Body of pancreas (tissue), 4 donors: ENCODE results near the gene SLC6A17. TPM values are rescaled to one million over a fixed set of nuclear protein-coding genes. Genes with fewer than 3 reads are reported as not detected.

Experiments
- ATAC-seq: fragments of 150-250 bp; one replicate; pipeline ENCODE4 v1.9.1; 2016
- DNase-seq, 4 donors: peaks; one replicate each; pipeline ENCODE4 v3.0.0-alpha.2; 2019
- H3K27ac ChIP-seq, 4 donors: fragments of 200-600 bp; sonication (generic); 1 replicate in 3 of 4; 2 replicates in 1 of 4; pipeline versions ENCODE4 v1.5.1 to v1.6.1; 2016 to 2019; ENCODE audit warnings: mild to moderate bottlenecking in 1 of 4, mixed read lengths in 1 of 4, moderate library complexity in 1 of 4
- H3K27me3 ChIP-seq, 2 donors: fragments of 200-600 bp; sonication (generic); one replicate each; pipeline ENCODE4 v1.6.0; 2016; ENCODE audit warnings: mild to moderate bottlenecking in 1 of 2
- H3K36me3 ChIP-seq, 2 donors: fragments of 200-600 bp; sonication (generic); replicated peaks in 1 of 2; 2 replicates each; pipeline ENCODE4 v1.5.1; 2016; ENCODE audit warnings: low read depth in 2 of 2; ENCODE audit not compliant: insufficient read depth in 1 of 2
- H3K4me1 ChIP-seq: fragments of 200-600 bp; sonication (generic); one replicate; pipeline ENCODE4 v1.6.0; 2016
- H3K4me3 ChIP-seq, 2 donors: fragments of 200-600 bp; sonication (generic); 1 replicate in 1 of 2; 2 replicates in 1 of 2; pipeline ENCODE4 v1.5.1; 2016 to 2019
- H3K9me3 ChIP-seq, 3 donors: fragments of 200-600 bp; sonication (generic); 1 replicate in 2 of 3; 2 replicates in 1 of 3; pipeline ENCODE4 v1.5.1; 2016
- POLR2A ChIP-seq, 3 donors: fragments of 450-650 bp; IDR thresholded peaks; one replicate each; pipeline ENCODE4 v1.6.1; 2016; ENCODE audit warnings: antibody characterized with exemption in 3 of 3, mild to moderate bottlenecking in 2 of 3
- WGBS, 2 donors: methylation state at CpG; one replicate each; pipeline ENCODE4 v1.1.5; 2017; 5-methylcytosine and 5-hydroxymethylcytosine counted together
- intact Hi-C: fragments of 100-400 bp; cut with DNase I; formaldehyde crosslinking; loops from one replicate; pipeline ENCODE4 v1.15.1; 2023
- total RNA-seq, 2 donors: library from RNA; depleted of rRNA; stranded (reverse); fragments of >200 nt; gene quantifications; one replicate each; pipeline ENCODE4 v1.1.0, GENCODE V29; 2016
- TF ChIP-seq, protein P1 (sequence below), 7 experiments: fragments of 450-650 bp in 4 of 7; fragments of 200-600 bp in 3 of 7; sonication (generic) in 3 of 7; IDR thresholded peaks; one replicate each; pipeline ENCODE4 v1.5.1; 2016 to 2019; ENCODE audit warnings: antibody characterized with exemption in 7 of 7

The SLC6A17 gene
- total RNA-seq, 2 donors from 2014 or later = 0.52 to 0.99 TPM

DNA sequence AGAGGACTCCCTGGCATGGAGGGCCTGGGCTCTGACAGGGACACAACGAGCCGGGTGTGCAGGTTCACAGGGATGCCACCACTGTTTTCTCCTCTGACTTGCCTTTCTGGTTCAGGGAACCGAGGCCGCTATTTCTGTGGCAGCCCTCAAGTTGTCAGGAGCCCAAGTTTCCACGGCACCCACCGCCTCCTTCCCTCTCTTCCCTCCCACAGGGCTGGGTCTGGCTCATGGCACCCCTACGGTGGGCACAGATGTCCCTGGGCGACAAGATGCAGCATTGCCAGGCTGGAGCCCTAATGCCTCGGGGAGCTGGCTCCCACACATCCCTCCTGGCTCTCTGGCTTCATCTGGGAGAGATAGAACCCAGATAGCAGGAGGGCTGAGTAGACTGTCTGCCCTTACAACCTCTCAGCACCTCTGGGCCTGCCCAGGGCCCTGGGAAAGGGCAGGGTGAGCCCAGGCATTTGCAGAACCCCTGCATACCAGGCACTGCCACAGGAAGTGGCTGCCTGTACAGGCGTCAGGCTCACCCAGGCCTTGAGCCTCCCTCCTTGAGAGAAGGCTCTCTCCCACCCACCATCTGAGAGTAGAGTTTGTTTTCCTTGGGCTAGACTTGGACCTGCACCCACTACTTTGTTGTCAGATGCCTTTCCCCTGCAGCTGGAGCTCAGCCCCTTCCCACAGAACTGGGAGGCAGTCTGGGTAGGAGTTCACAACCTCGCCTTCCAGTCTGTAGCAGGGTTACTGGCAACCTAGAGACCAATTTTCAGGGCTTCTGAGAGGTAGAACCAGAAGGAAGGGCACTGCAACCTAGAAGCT lies 80.3 kb downstream of the SLC6A17 start:
- DNase-seq (no peak), ATAC-seq (no peak)
- Histone ChIP-seq H3K4me1 (peaks cover 14% of the 10 kb centered on the region), H3K9me3 (no peaks in the 10 kb centered on the region), H3K27me3 (no peaks in the 10 kb centered on the region), H3K36me3 (no peaks in the 10 kb centered on the region), H3K27ac (no peak overlapping the region), H3K4me3 (no peak overlapping the region)
- intact Hi-C loops = no loop called here
- 88 to 94% methylated on average over 6 to 11 of the region's 11 CpGs for WGBS, 2 donors
- TF ChIP-seq, protein P1, sequence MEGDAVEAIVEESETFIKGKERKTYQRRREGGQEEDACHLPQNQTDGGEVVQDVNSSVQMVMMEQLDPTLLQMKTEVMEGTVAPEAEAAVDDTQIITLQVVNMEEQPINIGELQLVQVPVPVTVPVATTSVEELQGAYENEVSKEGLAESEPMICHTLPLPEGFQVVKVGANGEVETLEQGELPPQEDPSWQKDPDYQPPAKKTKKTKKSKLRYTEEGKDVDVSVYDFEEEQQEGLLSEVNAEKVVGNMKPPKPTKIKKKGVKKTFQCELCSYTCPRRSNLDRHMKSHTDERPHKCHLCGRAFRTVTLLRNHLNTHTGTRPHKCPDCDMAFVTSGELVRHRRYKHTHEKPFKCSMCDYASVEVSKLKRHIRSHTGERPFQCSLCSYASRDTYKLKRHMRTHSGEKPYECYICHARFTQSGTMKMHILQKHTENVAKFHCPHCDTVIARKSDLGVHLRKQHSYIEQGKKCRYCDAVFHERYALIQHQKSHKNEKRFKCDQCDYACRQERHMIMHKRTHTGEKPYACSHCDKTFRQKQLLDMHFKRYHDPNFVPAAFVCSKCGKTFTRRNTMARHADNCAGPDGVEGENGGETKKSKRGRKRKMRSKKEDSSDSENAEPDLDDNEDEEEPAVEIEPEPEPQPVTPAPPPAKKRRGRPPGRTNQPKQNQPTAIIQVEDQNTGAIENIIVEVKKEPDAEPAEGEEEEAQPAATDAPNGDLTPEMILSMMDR (IDR thresholded peaks at IDR 0.05) = no peak
- TF ChIP-seq POLR2A (IDR thresholded peaks at IDR 0.05) = no peak

DNA sequence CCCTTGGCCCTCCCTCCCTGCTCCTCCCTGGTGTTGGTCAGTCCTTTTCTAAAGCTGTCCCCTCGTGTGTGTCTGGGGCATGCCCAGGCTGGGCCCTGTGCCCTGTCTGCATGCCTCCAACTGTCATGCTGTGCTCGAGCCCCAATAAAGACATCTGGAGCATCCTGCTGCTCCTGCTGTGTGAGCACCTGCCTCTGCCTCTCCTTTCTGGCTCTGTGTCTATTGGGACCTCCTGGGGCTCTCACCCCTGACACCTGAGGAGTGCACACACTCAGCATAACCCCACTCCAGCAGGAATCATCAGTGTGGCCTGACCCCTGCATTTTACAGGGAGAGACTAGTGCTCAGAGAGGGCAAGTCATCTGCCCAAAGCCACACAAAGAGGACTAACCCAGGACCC lies 83.6 kb downstream of the SLC6A17 start:
- Histone ChIP-seq H3K27me3 (no peaks in the 10 kb centered on the region), H3K4me1 (peaks cover 23% of the 10 kb centered on the region), H3K9me3 (no peaks in the 10 kb centered on the region), H3K4me3 (no peak overlapping the region), H3K27ac (no peak overlapping the region), H3K36me3 (no peaks in the 10 kb centered on the region)
- no peak for DNase-seq
- ATAC-seq = no peak
- 71 to 83% methylated on average over 1 to 2 of the region's 2 CpGs for WGBS, 2 donors
- intact Hi-C loops = no loop called here
- no peak for TF ChIP-seq POLR2A (IDR thresholded peaks at IDR 0.05)
- TF ChIP-seq, protein P1 (IDR thresholded peaks at IDR 0.05) = no peak

DNA sequence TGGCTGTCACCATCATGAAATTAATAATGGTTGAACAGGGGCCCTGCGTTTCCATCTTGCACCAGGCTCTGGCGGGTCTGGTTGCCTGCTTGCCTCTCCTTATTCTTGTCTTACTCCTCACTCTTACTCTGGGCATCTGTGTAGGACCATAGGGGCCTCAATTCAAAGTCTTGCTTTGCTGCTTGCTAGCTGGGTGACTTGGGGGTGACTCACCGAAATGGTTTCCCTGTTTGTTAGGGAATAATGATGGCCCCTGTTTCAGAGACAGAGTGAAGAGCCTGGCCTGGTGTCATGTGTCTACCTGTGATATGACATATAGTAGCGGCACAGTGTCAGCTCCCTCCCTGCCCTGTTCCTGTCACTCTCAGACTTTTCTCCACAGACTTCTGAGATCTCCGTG lies 84.4 kb downstream of the SLC6A17 start:
- peak overlapping the region; percentile 40 to 64 (median 56) for H3K27ac ChIP-seq
- intact Hi-C loops = no loop called here
- no peaks in the 10 kb centered on the region for H3K36me3 ChIP-seq
- ATAC-seq = no peak
- no peak for DNase-seq
- no peaks in the 10 kb centered on the region for H3K27me3 ChIP-seq
- 79 to 86% methylated on average over 5 of the region's 5 CpGs for WGBS, 2 donors
- no peak for TF ChIP-seq POLR2A (IDR thresholded peaks at IDR 0.05)
- TF ChIP-seq, protein P1 (IDR thresholded peaks at IDR 0.05) = no peak
- no peak overlapping the region for H3K4me3 ChIP-seq
- H3K9me3 ChIP-seq = no peaks in the 10 kb centered on the region
- H3K4me1 ChIP-seq = peaks cover 23% of the 10 kb centered on the region

DNA sequence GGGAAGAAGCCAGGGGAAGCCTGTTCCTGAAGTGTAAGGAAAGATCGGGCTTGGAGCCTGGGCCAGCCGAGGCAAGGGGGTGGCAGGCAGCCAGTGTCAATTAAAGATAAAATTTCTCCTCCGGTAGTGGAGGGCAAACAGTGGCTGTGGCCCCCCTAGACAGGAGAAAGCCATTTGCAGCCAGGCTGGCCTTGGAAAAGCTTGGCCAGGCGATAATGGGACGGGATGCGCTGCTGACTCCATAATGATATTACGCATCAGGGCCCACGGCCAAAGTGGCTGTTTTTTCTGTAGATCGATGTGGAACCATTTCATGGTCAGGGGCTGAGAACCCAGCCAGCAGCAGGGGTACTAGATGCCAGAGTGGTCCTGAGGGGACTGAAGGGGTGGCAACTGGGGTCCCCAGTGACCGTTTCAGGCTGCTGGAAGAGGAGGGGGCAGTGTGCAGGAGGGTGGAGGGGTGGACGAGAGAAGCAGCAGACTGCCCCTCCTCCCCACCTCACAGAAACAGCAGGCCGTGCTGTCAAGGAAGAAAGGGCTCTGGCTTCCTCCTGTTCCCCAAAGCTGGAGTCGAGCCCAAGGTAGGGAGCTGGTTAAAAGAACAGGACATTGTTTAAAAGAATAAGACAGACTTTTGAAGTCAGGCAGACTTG lies 85.0 kb downstream of the SLC6A17 start:
- intact Hi-C loops = no loop called here
- DNase-seq (peak; percentile 38 to 70 (median 52)), ATAC-seq (peak; percentile 48)
- Histone ChIP-seq H3K36me3 (no peaks in the 10 kb centered on the region), H3K4me3 (no peak overlapping the region), H3K27ac (peak overlapping the region; percentile 40 to 64 (median 56)), H3K9me3 (no peaks in the 10 kb centered on the region), H3K27me3 (no peaks in the 10 kb centered on the region), H3K4me1 (peaks cover 28% of the 10 kb centered on the region)
- WGBS, 2 donors = 17 to 26% methylated on average over 13 of the region's 13 CpGs
- TF ChIP-seq, protein P1 (IDR thresholded peaks at IDR 0.05) = no peak
- TF ChIP-seq POLR2A (IDR thresholded peaks at IDR 0.05) = no peak
